ENCODE results near the gene CENPP.

The CENPP gene

DNA sequence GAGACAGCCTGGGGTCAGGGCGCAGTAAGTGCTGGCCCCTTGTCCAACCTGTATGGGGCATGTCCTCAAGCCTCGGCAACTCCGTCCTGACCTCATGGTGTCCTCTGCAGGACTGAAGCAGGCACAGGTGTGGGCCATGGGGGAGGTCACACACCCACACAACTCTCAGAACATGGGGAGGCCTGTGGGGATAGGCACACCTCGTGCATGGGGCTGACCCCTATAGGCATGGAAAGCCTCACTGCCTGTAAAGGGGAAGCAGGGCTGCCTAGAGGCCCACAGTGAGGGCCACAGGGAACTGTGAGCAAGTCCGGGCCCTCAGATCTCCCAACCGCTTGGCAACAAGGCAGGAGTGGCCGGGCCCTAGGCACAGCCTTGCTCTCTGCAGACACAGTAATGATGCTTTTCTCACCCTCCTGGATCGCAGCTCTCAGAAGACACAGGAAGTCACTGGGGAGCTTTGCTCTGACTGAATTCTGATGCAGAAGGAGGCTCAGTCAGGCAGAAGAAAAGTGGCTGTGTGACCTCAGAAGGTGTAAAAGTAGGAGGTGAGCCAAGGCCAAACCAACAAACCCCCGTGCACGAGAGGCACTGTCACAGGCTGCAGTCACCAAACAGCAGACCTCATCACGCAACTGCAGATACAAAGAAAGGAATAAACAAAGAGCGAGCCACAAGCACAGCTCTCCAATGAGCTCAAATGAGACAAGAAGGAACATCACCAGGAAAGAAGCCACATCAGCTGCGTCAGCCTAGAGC is 338.8 kb downstream of the CENPP start:
- DNase-seq: no peak

DNA sequence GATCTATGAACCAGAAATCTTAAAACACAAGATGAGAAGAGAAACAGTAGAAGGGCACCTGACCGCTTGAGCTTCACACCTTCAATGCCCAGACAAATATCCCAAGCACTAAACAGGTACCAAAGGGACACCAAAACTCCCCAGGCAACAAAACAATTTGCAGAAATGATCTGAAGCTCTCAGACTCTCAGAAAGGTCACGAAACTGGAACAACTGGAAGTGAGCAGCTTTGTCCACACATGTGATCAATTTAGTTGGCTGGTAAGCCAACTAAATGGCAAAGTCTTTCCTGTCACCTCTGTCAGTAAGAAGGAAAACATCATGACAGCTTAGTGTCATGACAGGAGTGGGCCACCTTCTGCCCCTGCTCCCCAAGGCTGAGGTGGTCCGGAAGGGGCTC is 340.1 kb downstream of the CENPP start:
- DNase-seq: no peak

DNA sequence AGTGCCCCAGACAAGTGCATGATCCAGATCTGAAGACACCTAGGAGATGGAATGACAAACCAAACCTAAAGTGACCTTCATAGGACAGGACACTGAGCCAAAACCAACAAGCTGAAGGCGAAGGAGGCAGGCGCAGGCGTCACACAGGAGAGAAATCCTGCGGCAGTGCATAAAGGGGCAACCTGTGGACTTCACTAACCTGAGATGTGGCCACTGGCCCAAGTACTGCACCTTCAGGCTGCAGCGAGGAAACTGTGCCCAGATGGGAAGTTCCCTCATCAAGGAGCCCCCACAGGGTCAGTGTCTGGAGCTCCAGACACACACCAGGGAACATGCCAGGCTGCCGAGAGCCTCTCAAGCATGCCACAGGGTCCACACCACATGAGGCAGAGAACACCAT is 340.5 kb downstream of the CENPP start:
- no peak for DNase-seq

DNA sequence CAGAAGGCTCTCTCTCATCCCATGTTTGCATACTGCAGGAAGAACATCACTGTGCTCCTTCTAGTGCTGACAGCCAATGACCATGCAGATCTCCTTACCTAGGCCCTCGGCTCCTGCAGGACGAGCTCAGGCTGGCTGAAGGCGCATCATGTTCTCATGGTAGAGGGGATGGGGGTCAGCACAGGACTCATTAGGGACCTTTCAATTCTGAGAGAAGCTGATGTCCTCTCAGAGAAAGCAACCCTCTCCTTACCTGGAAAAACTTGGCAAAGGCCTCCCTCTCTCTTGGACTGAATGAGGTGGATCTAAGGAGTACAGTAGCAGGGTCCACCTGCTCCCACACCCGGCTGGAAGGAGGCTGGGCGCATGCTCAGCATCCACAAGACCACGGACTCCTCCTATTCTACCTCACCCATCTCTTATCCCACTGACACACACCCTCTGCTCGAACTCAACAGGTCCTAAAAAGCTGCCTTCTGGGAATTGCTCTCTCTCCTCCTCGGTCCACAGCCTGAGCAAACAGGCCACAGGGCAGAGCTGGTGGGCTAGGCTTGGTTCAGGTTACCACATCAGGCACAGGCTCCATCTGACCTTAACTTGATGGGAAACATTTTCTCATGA is 341.3 kb downstream of the CENPP start:
- DNase-seq: no peak

DNA sequence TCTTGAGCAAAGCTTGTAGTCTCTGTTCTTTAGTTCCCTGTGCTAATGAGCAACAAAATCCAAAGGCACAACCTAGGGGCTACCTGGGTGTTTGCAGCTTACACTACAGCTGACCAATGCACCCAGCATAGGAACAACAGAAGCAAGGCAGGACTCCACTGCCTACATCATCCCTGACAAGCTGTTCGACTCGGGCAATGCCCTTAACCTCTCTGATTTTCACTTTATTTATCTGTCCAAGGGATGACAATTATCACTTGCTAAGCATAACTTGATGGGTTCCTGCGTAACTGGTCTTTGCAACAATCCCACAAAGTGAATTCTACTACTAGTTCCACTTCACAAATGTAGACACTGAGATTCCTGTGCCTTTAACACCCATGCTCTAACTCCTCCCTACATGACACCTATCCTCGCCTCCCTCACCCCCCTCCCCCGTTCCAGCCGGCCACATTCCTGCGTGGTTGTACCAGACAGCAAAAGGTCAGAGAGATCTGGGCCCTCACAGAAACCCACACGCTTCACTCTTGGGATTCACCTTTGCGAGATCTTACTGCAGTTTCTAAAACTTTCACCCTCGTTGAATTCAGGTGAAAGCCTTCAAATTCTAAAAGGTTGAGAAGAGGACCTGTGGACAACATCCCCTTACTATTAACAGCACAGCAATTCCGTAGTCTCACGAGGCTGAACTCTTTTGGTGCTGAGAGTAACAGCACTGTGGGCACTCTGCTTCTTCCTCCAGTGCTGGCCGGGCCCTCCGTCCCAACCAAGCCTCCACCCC is 343.2 kb downstream of the CENPP start:
- DNase-seq: no peak

DNA sequence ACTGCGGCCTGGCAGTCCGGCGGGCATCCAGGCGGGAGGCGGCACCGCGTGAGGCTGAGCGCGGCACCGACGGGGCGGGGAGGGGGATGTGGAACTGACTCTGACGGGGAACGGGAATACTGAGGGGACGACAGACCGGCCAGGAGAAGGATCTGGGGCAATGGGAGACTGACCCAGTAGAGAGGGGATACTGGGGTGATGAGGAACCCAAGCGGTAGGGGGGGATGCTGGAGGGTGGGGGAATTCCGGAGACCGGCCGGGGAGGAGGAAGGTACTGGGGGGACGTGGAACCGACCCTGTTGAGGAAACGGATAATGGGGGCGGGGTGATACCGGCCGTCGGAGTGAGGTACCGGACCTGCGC is 343.8 kb downstream of the CENPP start:
- no peak for DNase-seq

Data from COR-L47 (cell line).